HL-60/S4 (cell line): ENCODE results near the gene GRIFIN.

Experiments
- in situ Hi-C: fragments of 300-500 bp; cut with MboI; formaldehyde crosslinking; loops from 2 replicates; pipeline ENCODE4 v1.14.3; 2022; ENCODE audit warnings: low sequenced_read_pairs

GRIFIN gene, protein sequence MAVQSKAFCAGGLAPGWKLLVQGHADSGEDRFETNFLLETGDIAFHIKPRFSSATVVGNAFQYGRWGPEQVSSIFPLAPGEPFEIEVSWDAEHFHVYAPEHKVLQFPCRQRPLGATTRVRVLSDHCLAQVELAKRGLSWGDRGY

GRCh38 chr7:2476298-2476697, at the start of gene GRIFIN:
Gene GRIFIN (minus strand): TSS chr7:2476398. CDS start chr7:2476383, 15 bp downstream.
- in situ Hi-C loops, result no loop called here

- in situ Hi-C loops, result no loop called here
Measured at GRCh38 chr7:2524808-2525657, 48.8 kb upstream of the GRIFIN start.

- in situ Hi-C loops, result no loop called here
Measured at GRCh38 chr7:2523941-2524807, 48.0 kb upstream of the GRIFIN start.

DNA sequence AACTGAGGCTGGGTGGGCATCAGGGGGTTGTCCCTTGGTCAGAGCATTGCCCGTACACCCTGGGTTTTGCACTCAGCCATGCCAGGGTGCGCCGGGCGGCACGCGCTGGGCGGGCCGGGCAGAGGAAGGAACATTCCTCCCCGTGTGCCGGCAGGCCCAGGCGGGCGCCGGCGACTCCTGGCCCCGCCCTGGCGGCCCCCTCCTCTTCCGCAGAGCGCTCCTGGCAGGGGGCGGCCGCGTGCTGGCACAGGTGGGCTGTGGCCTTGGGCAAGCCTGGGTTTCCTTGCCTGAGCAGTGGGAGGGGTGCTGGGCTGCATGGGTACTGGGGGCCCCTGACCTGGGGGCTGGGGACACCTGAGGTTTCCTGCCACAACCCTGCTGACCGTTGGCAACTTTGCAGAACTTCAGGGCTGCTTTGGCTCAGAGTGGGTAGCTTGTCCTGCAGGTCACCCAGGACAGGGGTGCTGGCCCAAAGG, 47.3 kb upstream of the GRIFIN start:
- in situ Hi-C loops, result no loop called here

- in situ Hi-C loops, result no loop called here
Measured at GRCh38 chr7:2522780-2523433, 46.7 kb upstream of the GRIFIN start.

- in situ Hi-C loops, result no loop called here
Measured at GRCh38 chr7:2521952-2522591, 45.9 kb upstream of the GRIFIN start.

DNA sequence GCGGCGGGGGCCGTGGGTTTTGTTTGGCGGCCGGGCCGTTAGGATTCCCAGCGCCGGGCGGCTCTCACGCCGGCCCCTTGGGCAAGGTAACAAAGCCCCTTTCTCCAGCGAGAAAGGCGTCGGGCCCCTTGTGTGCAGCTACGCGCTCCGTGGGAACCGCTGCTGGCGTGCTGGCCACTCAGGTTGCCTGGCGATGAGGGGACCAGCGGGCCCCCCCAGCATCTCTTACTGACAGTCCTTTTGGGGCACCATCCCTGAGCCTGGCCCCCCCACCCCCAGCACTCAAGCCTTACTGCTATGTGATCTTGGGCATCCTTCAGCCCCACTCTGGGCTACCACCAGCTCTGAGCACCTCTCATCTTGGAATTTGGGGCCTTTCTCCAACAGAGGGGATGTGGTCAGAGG, 45.1 kb upstream of the GRIFIN start:
- in situ Hi-C loops, result no loop called here

GRCh38 chr7:2520761-2521290, 44.6 kb upstream of the GRIFIN start:
- in situ Hi-C loops, result no loop called here

DNA sequence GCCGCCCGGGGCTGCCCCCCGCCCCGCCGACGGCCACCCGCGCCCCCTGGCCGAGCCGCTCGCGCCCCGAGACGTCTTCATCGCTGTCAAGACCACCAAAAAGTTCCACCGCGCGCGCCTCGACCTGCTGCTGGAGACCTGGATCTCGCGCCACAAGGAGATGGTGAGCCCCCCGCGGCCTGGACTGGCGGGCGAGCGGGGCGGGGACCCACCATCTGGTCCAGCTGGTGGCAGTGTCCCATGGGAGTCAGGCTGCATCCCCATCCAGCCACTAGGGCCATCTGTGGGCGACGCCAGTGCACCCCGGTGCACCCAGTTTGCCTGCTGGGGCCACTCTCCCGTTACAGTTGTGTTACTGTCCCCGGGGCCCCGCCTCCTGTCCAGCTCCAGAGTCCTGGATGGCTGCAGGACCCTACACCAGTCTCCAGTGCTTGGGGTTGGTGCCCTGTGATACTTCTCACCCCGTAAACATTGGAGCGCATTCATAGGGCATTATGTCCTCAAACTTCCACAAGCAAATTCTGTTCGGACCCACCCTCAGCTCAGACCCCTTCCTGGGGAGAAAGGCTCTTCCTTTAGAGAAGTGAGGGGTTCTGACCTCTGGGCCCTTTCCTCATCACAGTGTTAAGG, 44.0 kb upstream of the GRIFIN start:
- in situ Hi-C loops, result no loop called here

- in situ Hi-C loops, result no loop called here
Measured at GRCh38 chr7:2519119-2519930, 43.1 kb upstream of the GRIFIN start, which contains the start of gene LFNG. Gene LFNG (plus strand): TSS chr7:2519774. CDS start chr7:2519862, 88 bp downstream.

DNA sequence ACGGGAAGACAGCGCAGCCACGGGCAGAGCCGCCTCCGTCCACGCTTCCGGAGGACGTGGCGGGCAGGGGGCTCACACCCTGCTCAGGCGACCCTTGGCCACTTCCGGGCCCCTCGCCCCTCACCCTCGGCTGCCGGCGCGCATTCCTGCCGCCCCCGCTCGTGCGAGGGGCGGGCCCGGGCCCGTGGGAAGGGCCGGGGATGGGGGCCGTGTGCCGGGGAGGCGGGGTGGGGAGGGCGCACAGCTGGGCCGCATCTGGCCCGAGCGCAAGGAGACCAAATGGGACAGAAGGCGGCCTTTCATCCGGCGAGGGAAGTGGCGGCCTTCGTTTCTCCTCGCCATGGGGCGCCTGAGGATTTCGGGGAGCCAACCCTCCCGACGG, 42.5 kb upstream of the GRIFIN start:
- in situ Hi-C loops, result no loop called here

- in situ Hi-C loops, result no loop called here
Measured at GRCh38 chr7:2517678-2518507, 41.7 kb upstream of the GRIFIN start.

DNA sequence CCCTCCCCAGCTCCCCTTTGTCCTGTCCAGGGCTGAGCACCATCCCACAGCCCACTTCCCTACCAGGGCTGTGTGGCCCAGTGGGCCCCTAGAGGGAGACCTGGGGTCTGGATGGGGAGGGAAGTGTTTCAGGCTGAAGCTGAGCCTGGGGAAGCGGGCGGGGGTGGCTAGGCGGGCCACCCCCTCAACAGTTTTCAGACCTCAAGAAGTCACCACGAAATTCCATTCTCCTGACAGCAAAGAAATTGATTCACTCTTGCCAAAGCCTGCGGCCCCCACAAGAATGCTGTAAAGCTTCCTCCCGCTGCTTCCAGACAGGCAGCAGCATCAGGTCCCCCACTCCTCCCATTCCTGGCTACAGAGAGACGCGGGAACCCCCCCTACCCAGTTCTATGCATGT, 40.8 kb upstream of the GRIFIN start:
- in situ Hi-C loops, result no loop called here

- in situ Hi-C loops, result no loop called here
Measured at GRCh38 chr7:2516194-2516555, 40.0 kb upstream of the GRIFIN start.

GRCh38 chr7:2515424-2516193, 39.4 kb upstream of the GRIFIN start:
- in situ Hi-C loops, result no loop called here

- in situ Hi-C loops, result no loop called here
Measured at GRCh38 chr7:2514473-2515423, 38.5 kb upstream of the GRIFIN start.
